ENCODE results near the gene OLFML2B. TPM values are rescaled to one million over a fixed set of nuclear protein-coding genes. Genes with fewer than 3 reads are reported as not detected.
"Not testable (repeated sequence)": the region's sequence is repeated elsewhere in the genome, so short reads cannot be mapped to it uniquely, and the experiment has no call there.

Gene OLFML2B
- 20.5 and 22.7 TPM in 2 replicates for total RNA-seq (2014; rRNA removed; shearing (Covaris generic); ENCODE audit: low replicate concordance)

GRCh38 chr1:162023547-162024501 is at the start of gene OLFML2B:
Gene OLFML2B, minus strand, starts transcription at chr1:162023869. Its CDS starts 439 bp downstream, at chr1:162023430.
- in situ Hi-C loops (cut with HindIII; ENCODE audit: low pct_unique_long_range_greater_than_20kb, low sequenced_read_pairs), result no loop called here
- peak; percentile 82 for DNase-seq (ENCODE audit: low read depth)

- no peak for DNase-seq (ENCODE audit: low read depth)
- in situ Hi-C loops (cut with HindIII; ENCODE audit: low pct_unique_long_range_greater_than_20kb, low sequenced_read_pairs), result no loop called here
Observed at GRCh38 chr1:162072740-162073139, 49.1 kb upstream of the OLFML2B start.

- no peak for DNase-seq (ENCODE audit: low read depth)
- in situ Hi-C loops (cut with HindIII; ENCODE audit: low pct_unique_long_range_greater_than_20kb, low sequenced_read_pairs), result no loop called here
Observed at GRCh38 chr1:162070825-162071224, 47.2 kb upstream of the OLFML2B start.

- DNase-seq (ENCODE audit: low read depth), result peak; percentile 32
Observed at GRCh38 chr1:162070094-162070748, 46.6 kb upstream of the OLFML2B start.

GRCh38 chr1:162069334-162070093 is 45.8 kb upstream of the OLFML2B start, which contains the start of gene NOS1AP:
Gene NOS1AP, plus strand, starts transcription at chr1:162069691. Its CDS starts 487 bp downstream, at chr1:162070178.
- peak; percentile 73 for DNase-seq (ENCODE audit: low read depth)

More at GRCh38 chr1:162070094-162070748, 46.6 kb upstream of the OLFML2B start:
- in situ Hi-C loops (cut with HindIII; ENCODE audit: low pct_unique_long_range_greater_than_20kb, low sequenced_read_pairs), result no loop called here

GRCh38 chr1:162068301-162068700 is 44.6 kb upstream of the OLFML2B start:
- no peak for DNase-seq (ENCODE audit: low read depth)
- in situ Hi-C loops (cut with HindIII; ENCODE audit: low pct_unique_long_range_greater_than_20kb, low sequenced_read_pairs), result no loop called here

More at GRCh38 chr1:162069334-162070093, 45.8 kb upstream of the OLFML2B start, which contains the start of gene NOS1AP:
- in situ Hi-C loops (cut with HindIII; ENCODE audit: low pct_unique_long_range_greater_than_20kb, low sequenced_read_pairs), result no loop called here

- in situ Hi-C loops (cut with HindIII; ENCODE audit: low pct_unique_long_range_greater_than_20kb, low sequenced_read_pairs), result no loop called here
- DNase-seq (ENCODE audit: low read depth), result no peak
Observed at GRCh38 chr1:162067466-162067865, 43.8 kb upstream of the OLFML2B start.

GRCh38 chr1:162066836-162067235 is 43.2 kb upstream of the OLFML2B start:
- in situ Hi-C loops (cut with HindIII; ENCODE audit: low pct_unique_long_range_greater_than_20kb, low sequenced_read_pairs); DNase-seq (ENCODE audit: low read depth): not testable (repeated sequence)

GRCh38 chr1:162065016-162065415 is 41.3 kb upstream of the OLFML2B start:
- in situ Hi-C loops (cut with HindIII; ENCODE audit: low pct_unique_long_range_greater_than_20kb, low sequenced_read_pairs), result no loop called here
- DNase-seq (ENCODE audit: low read depth), result no peak

GRCh38 chr1:162062542-162063015 is 38.9 kb upstream of the OLFML2B start:
- in situ Hi-C loops (cut with HindIII; ENCODE audit: low pct_unique_long_range_greater_than_20kb, low sequenced_read_pairs), result no loop called here

GRCh38 chr1:162060314-162060713 is 36.6 kb upstream of the OLFML2B start:
- in situ Hi-C loops (cut with HindIII; ENCODE audit: low pct_unique_long_range_greater_than_20kb, low sequenced_read_pairs), result no loop called here
- DNase-seq (ENCODE audit: low read depth), result no peak

More at GRCh38 chr1:162062542-162063015, 38.9 kb upstream of the OLFML2B start:
- no peak for DNase-seq (ENCODE audit: low read depth)

GRCh38 chr1:162059721-162060120 is 36.1 kb upstream of the OLFML2B start:
- in situ Hi-C loops (cut with HindIII; ENCODE audit: low pct_unique_long_range_greater_than_20kb, low sequenced_read_pairs), result no loop called here

GRCh38 chr1:162056579-162056978 is 32.9 kb upstream of the OLFML2B start:
- no peak for DNase-seq (ENCODE audit: low read depth)
- in situ Hi-C loops (cut with HindIII; ENCODE audit: low pct_unique_long_range_greater_than_20kb, low sequenced_read_pairs), result no loop called here

More at GRCh38 chr1:162059721-162060120, 36.1 kb upstream of the OLFML2B start:
- no peak for DNase-seq (ENCODE audit: low read depth)

GRCh38 chr1:162056043-162056442 is 32.4 kb upstream of the OLFML2B start:
- in situ Hi-C loops (cut with HindIII; ENCODE audit: low pct_unique_long_range_greater_than_20kb, low sequenced_read_pairs), result no loop called here

GRCh38 chr1:162055062-162055461 is 31.4 kb upstream of the OLFML2B start:
- in situ Hi-C loops (cut with HindIII; ENCODE audit: low pct_unique_long_range_greater_than_20kb, low sequenced_read_pairs), result no loop called here
- DNase-seq (ENCODE audit: low read depth), result peak; percentile 44

More at GRCh38 chr1:162056043-162056442, 32.4 kb upstream of the OLFML2B start:
- peak; percentile 37 for DNase-seq (ENCODE audit: low read depth)

- in situ Hi-C loops (cut with HindIII; ENCODE audit: low pct_unique_long_range_greater_than_20kb, low sequenced_read_pairs); DNase-seq (ENCODE audit: low read depth): not testable (repeated sequence)
Observed at GRCh38 chr1:162053949-162054348, 30.3 kb upstream of the OLFML2B start.

- no peak for DNase-seq (ENCODE audit: low read depth)
- in situ Hi-C loops (cut with HindIII; ENCODE audit: low pct_unique_long_range_greater_than_20kb, low sequenced_read_pairs), result no loop called here
Observed at GRCh38 chr1:162046921-162047320, 23.3 kb upstream of the OLFML2B start.

GRCh38 chr1:162042361-162042760 is 18.7 kb upstream of the OLFML2B start:
- in situ Hi-C loops (cut with HindIII; ENCODE audit: low pct_unique_long_range_greater_than_20kb, low sequenced_read_pairs), result no loop called here

More at GRCh38 chr1:162042361-162042760, 18.7 kb upstream of the OLFML2B start:
- DNase-seq (ENCODE audit: low read depth), result no peak

All from Caki2 (cell line).